Hair follicle dermal papilla cell (primary cell): ENCODE results near the gene CEP162. TPM values are rescaled to one million over a fixed set of nuclear protein-coding genes. Genes with fewer than 3 reads are reported as not detected.

Experiments
- total RNA-seq: library from RNA; depleted of rRNA; stranded (reverse); fragments of >200 nt; gene quantifications from 2 replicates; pipeline ENCODE4 v1.2.3, GENCODE V29; 2012

The CEP162 gene, protein sequence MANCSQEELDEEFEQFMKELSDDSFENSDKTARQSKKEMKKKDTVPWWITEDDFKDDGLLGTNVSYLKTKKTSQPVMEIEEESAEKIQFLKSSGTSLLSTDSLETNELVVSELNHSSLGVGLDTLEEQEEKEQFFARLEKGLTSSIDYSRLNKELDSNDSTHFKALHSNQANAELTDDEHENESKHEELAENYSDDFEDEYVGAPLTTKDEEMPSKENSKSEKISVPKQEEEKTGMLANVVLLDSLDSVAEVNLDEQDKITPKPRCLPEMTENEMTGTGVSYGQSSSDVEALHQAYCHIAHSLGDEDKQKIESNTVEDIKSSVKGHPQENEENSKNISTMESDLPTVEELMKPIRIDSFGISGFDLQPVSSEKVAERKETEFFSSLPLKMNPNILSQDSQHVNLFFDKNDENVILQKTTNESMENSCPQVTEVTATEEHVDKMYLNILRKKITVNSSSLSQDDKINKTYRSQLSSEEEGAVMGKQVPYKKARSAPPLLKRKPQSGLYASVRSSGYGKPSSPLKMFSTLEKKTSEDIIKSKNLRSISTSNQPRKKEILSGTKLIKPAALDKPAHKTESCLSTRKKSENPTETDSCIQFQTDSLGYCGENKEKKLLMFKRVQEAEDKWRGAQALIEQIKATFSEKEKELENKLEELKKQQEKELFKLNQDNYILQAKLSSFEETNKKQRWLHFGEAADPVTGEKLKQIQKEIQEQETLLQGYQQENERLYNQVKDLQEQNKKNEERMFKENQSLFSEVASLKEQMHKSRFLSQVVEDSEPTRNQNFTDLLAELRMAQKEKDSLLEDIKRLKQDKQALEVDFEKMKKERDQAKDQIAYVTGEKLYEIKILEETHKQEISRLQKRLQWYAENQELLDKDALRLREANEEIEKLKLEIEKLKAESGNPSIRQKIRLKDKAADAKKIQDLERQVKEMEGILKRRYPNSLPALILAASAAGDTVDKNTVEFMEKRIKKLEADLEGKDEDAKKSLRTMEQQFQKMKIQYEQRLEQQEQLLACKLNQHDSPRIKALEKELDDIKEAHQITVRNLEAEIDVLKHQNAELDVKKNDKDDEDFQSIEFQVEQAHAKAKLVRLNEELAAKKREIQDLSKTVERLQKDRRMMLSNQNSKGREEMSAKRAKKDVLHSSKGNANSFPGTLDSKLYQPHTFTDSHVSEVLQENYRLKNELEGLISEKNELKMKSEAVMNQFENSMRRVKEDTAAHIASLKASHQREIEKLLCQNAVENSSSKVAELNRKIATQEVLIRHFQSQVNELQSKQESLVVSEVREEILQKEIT (N-terminal part only)
- 9.8 and 10.1 TPM in 2 replicates for total RNA-seq

DNA sequence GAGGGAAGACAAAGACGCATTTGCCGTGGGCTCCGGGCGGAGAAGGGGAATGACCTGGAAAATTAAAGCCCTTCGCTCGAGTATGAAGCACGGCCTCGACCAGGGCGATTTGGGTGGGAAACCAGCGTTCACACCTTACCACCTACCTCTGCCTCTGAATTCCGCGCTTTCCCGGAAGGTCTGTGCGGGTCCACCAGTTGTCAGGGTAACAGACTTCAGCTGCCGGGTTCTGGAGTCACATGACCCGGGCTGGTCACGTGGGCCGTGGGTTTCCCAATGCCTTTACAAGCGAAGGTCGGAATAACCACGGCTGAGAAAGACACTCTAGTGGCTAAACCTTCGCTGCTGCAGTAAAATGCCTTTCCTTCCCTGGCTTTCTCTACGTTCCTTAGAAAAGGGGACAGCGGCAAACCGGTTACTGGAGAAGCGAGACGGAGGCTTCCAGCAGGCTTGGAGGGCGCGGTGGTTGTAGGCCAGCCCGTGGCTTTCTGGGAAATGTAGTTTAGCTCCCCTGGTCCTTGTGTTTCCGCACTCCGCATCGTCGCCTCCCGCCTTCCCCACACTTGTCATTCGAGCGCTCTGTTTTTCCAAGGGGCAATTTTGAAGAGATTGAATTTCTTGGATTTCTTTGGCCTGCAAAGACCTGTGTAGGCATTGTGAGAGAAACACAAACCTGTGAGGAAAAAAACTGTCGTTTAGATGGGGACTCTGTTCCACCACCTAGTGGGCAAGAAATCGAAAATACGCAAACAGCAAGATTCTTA is at the start of gene CEP162:
Gene CEP162, minus strand, starts transcription at position 210 of the 764 bp plus-strand sequence. CDS start 1,250 bp downstream, outside the sequence.

Other genes starting within 250 kb of the CEP162 start
- 0.12 and 0.32 TPM in 2 replicates for gene MRAP2, start 193.9 kb downstream of the CEP162 start, total RNA-seq